Fibroblast of mammary gland (primary cell): ENCODE data around the gene LTB4R.

ENCODE experiments used
- DNase-seq: peaks from one replicate; pipeline ENCODE4 v3.0.0-alpha.2; 2010; ENCODE audit warnings: low read depth
- H3K4me3 ChIP-seq: 2 replicates; pipeline ENCODE4 v1.5.1; 2011; ENCODE audit warnings: low read depth, mild to moderate bottlenecking, low read length, moderate library complexity; ENCODE audit not compliant: control insufficient read depth
- TF ChIP-seq, protein P1 (sequence below): conservative IDR thresholded peaks from 2 replicates; pipeline ENCODE4 v1.5.1; 2011; ENCODE audit warnings: low read depth, low read length, inconsistent platforms; ENCODE audit not compliant: control insufficient read depth, insufficient read depth

LTB4R gene

DNA sequence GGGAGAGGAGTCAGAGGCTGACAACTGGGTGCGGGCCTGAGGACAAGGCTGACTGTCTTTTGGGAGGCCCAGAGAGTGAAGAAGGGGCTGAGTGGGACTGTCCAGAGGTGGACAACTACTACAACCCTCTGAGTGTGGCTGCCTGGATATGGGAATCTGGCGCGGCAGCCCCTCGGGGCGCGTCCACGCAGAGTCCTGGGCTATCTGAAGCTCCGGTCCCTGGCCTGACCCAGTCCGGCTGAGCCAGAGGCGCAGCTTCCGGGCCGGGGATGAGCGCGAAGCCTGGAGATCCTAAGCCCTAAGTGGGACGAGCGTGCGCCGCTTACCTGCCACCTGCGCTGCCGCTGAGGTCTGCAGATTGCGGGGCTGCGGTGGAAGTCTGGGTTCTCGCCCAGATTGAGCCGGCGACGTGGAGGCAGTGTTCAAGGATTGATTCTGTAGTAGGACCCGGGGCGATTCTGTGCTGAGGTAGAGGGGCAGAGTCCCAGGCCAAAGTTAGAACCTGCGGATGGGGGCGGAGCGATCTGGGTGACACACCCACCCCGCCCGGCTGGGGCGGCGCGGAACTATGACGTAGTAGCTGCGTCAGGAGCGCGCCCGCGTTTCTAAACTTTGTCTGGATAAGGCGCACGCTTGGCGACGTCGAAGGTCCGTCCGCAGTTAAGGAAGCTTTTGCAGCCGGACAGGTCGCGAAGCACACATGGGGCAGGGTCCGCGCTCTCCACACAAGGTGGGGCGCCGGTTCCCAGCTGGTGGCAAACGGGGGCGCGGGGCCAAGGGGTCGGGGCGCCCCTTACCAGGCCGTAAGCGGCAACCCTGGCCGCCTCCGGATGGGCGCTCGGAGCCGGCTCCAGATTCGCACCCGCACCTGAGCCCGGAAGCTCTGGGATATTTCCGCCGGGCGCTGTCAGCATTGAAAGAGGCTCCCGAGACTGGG, 11.8 kb upstream of the LTB4R start, which contains the start of the genes DHRS1 and NOP9:
TSS of gene DHRS1 (minus strand) at position 526 of the 937 bp plus-strand sequence. CDS start 674 bp downstream, outside the sequence.
TSS of gene NOP9 (plus strand) at position 596 of the 937 bp plus-strand sequence. CDS start at position 701, 105 bp downstream.
- DNase-seq, result peak; percentile 84
- H3K4me3 ChIP-seq, result peak within 1 kb of the TSS; percentile 97
- TF ChIP-seq, protein P1, sequence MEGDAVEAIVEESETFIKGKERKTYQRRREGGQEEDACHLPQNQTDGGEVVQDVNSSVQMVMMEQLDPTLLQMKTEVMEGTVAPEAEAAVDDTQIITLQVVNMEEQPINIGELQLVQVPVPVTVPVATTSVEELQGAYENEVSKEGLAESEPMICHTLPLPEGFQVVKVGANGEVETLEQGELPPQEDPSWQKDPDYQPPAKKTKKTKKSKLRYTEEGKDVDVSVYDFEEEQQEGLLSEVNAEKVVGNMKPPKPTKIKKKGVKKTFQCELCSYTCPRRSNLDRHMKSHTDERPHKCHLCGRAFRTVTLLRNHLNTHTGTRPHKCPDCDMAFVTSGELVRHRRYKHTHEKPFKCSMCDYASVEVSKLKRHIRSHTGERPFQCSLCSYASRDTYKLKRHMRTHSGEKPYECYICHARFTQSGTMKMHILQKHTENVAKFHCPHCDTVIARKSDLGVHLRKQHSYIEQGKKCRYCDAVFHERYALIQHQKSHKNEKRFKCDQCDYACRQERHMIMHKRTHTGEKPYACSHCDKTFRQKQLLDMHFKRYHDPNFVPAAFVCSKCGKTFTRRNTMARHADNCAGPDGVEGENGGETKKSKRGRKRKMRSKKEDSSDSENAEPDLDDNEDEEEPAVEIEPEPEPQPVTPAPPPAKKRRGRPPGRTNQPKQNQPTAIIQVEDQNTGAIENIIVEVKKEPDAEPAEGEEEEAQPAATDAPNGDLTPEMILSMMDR, result no peak

DNA sequence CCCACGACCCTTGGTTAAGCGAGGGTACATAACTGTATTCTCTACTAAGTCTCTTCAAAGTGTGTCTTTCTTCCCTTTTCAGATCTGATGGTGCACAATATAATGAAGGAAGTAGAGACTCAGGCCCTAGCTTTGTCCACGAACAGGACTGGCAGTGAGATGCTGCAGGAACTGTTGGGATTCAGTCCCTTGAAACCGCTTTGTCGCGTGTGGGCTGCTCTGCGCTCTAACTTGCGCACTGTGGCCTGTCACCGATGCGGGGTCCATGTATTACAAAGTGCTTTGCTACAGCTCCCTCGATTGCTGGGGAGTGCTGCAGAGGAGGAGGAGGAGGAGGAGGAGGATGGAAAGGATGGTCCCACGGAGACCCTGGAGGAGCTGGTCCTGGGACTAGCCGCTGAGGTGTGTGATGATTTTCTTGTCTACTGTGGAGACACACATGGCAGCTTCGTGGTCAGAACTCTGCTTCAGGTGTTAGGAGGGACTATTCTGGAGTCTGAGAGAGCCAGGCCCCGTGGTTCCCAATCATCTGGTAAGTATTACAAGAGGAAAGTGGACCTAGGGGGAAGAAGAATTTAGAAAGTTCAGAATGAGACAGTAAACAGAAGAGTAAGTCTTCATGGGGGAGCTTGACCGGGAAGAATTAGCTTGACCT, 10.8 kb upstream of the LTB4R start:
- DNase-seq, result no peak
- peak overlapping the region; percentile 97 for H3K4me3 ChIP-seq
- TF ChIP-seq, protein P1, result no peak

DNA sequence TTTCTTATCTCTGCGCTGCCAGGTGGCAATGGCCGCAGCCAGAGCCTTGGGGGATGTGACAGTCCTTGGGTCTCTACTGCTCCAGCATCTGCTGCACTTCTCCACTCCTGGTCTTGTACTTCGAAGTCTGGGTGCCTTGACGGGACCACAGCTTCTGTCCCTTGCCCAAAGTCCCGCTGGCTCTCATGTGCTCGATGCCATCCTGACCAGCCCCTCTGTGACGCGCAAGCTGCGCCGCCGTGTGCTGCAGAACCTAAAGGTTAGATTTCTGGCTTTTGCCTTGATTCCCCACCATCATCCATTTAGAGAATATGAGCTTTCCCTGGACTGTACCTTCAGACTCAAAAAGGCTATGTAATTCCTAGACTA, 7.3 kb upstream of the LTB4R start:
- TF ChIP-seq, protein P1, result no peak
- DNase-seq, result no peak
- H3K4me3 ChIP-seq, result no peak overlapping the region

DNA sequence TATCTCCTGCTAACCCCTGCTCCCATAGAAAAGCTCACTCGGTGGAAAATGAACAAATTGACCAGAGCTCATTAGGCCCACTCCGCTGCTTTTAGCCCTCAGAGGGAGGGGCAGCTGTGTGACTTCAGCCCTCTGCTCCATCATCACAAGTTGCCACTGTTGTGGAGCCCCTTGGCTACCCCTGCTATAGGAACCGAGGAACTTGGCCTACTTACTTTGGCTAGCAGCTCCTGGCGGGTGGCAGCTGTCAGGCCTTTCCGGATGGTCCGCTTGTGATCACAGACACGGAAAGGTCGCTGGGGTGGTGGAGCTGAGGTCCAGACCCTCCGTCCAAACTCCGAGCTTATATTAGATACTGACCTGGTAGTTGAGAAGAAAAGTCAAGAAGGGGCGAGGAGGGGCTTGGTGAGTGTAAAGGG, 4.1 kb upstream of the LTB4R start:
- no peak overlapping the region for H3K4me3 ChIP-seq

DNA sequence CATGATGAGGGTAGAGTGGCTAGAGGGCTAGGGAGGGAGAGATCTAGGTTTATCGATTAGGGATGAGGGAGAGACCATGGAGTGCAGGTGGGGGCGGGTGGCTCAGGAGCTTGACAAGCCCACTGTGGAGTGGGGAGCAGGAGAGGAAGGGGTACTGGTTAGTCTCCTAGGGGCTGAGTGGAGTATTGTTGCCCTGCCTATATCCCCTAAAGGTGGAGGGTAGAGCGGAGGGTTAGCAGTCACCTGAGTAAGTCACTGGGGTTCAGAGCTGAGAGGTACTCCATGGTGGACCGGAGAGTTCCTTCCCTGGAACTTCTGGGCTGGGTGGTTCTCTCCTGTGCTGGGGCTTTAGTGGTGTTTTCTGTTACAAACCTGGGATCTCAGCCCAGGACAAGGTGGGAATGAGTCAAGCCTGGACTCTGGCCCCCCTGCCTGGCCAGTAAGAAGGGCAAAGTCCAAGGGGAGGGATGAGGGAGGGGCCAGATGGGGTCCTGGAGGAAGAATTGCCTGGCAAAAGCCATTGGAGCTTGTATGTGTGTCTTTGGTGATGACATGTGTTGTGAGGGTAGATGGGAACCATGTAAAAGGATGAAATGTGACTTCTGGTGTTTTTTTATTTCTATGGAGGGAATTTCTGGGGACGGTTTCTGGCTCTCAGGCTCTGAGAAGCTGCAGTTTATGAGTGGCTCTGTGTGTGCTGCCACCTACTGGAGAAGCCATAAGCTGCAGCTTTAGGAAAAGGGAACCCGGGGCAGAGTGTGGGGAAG, 3.5 kb upstream of the LTB4R start, which contains the start of gene CIDEB:
TSS of gene CIDEB (minus strand) at position 403 of the 767 bp plus-strand sequence. CDS start at position 284, 119 bp downstream.
- peak; percentile 60 for DNase-seq
- H3K4me3 ChIP-seq, result no peak within 1 kb of the TSS

More for the DNA sequence above, 4.1 kb upstream of the LTB4R start:
- TF ChIP-seq, protein P1, result no peak
- no peak for DNase-seq

More for the DNA sequence above, 3.5 kb upstream of the LTB4R start, which contains the start of gene CIDEB:
- TF ChIP-seq, protein P1, result peak; percentile 96
